ENCODE results near the gene STAM.
"Not testable (repeated sequence)": the region's sequence is repeated elsewhere in the genome, so short reads cannot be mapped to it uniquely, and the experiment has no call there.

STAM gene

GRCh38 chr10:17643755-17644484 lies at the start of gene STAM:
TSS of gene STAM (plus strand) at chr10:17644151. CDS start at chr10:17644340, 189 bp downstream.
- peak; percentile 93 for DNase-seq

- DNase-seq: no peak
Observed at GRCh38 chr10:17597386-17597785, 46.6 kb upstream of the STAM start.

- DNase-seq: no peak
Observed at GRCh38 chr10:17599089-17599488, 44.9 kb upstream of the STAM start.

- DNase-seq: no peak
Observed at GRCh38 chr10:17605936-17606335, 38.0 kb upstream of the STAM start.

GRCh38 chr10:17606547-17607040 lies 37.4 kb upstream of the STAM start:
- DNase-seq: no peak

GRCh38 chr10:17607060-17607459 lies 36.9 kb upstream of the STAM start:
- no peak for DNase-seq

GRCh38 chr10:17607603-17608332 lies 36.2 kb upstream of the STAM start:
- peak; percentile 60 for DNase-seq

- DNase-seq: no peak
Observed at GRCh38 chr10:17609523-17610079, 34.4 kb upstream of the STAM start.

- peak; percentile 17 for DNase-seq
Observed at GRCh38 chr10:17616403-17617030, 27.4 kb upstream of the STAM start.

GRCh38 chr10:17617031-17617911 lies 26.7 kb upstream of the STAM start, which contains the start of gene HACD1:
TSS of gene HACD1 (minus strand) at chr10:17617374. CDS start at chr10:17617339, 35 bp downstream.
- peak; percentile 59 for DNase-seq

GRCh38 chr10:17622061-17622460 lies 21.9 kb upstream of the STAM start:
- no peak for DNase-seq

GRCh38 chr10:17624996-17625395 lies 19.0 kb upstream of the STAM start:
- DNase-seq: no peak

GRCh38 chr10:17626656-17627055 lies 17.3 kb upstream of the STAM start:
- DNase-seq: no peak

- DNase-seq: not testable (repeated sequence)
Observed at GRCh38 chr10:17632590-17632989, 11.4 kb upstream of the STAM start.

- no peak for DNase-seq
Observed at GRCh38 chr10:17633353-17633752, 10.6 kb upstream of the STAM start.

GRCh38 chr10:17637869-17638268 lies 6.1 kb upstream of the STAM start:
- no peak for DNase-seq

- DNase-seq: no peak
Observed at GRCh38 chr10:17640331-17640816, 3.6 kb upstream of the STAM start.

GRCh38 chr10:17643339-17643754 lies 604 bp upstream of the STAM start:
- DNase-seq: no peak

GRCh38 chr10:17644485-17644943 lies 563 bp downstream of the STAM start:
- peak; percentile 24 for DNase-seq

- peak; percentile 82 for DNase-seq
Observed at GRCh38 chr10:17645621-17646345, 1.8 kb downstream of the STAM start.

GRCh38 chr10:17647326-17647725 lies 3.4 kb downstream of the STAM start:
- no peak for DNase-seq

Measured in activated CD4-positive, alpha-beta T cell treated with anti-CD3 and anti-CD28 coated beads, Interleukin-2, amount 50 U/mL, for 16 hours (primary cell).